CD4-positive, alpha-beta T cell treated with Interleukin-12 subunit alpha and Interleukin-12 subunit beta, for 1 hour (primary cell): Measurements from ENCODE around the gene TEDC1.

Source experiments
- DNase-seq: peaks from one replicate; pipeline ENCODE4 v3.0.0-alpha.2; 2020

Gene TEDC1

DNA sequence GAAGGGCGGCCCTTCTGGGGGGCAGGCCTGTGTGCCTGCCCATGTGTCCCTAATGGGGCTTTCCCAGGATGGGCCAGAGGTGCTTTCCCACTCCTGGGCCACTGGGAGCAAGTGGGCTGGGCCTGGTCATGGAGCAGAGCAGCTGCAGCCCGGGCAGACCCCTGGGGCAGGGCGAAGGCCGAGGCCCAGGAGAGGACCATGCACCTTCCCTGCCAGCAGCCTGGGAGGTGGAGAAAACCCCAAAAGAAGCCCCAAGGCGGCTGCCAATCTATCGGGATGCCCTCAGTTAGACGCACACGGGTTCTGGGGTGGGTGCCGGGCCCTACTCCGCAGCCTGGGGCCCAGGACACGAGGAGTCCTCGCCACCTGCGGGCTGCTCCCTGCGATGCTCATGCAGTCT is 32.5 kb upstream of the TEDC1 start:
- DNase-seq, result no peak

DNA sequence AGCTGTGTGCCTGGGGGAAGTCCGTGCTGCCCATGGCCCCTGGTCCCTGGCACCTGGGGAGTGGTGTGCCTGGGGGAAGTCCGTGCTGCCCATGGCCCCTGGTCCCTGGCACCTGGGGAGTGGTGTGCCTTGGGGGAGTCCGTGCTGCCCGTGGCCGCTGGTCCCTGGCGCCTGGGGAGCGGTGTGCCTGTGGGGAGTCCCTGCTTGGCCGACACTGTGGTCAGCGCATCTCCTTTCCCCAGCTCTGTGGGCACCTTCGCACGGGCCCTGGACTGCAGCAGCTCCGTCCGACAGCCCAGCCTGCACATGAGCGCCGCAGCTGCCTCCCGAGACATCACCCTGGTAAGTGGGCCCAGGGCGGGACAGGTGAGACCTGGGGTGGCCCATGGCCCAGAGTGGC is 30.9 kb upstream of the TEDC1 start:
- no peak for DNase-seq

DNA sequence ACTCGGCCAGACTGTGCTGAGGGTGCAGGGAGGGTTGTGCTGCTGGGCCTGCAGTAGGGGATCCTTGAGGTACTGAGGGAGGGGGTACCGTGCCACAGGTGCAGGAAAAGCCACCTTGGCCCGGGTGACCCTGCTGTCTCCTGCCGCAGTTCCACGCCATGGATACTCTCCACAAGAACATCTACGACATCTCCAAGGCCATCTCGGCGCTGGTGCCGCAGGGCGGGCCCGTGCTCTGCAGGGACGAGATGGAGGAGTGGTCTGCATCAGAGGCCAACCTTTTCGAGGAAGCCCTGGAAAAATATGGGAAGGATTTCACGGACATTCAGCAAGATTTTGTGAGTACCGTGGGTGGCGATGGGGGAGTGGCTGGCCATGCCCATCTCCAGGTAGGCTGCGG is 30.4 kb upstream of the TEDC1 start:
- no peak for DNase-seq

GRCh38 chr14:105461903-105462302 is 29.1 kb upstream of the TEDC1 start:
- DNase-seq, result no peak

- no peak for DNase-seq
Measured at GRCh38 chr14:105464501-105464900, 26.5 kb upstream of the TEDC1 start.

DNA sequence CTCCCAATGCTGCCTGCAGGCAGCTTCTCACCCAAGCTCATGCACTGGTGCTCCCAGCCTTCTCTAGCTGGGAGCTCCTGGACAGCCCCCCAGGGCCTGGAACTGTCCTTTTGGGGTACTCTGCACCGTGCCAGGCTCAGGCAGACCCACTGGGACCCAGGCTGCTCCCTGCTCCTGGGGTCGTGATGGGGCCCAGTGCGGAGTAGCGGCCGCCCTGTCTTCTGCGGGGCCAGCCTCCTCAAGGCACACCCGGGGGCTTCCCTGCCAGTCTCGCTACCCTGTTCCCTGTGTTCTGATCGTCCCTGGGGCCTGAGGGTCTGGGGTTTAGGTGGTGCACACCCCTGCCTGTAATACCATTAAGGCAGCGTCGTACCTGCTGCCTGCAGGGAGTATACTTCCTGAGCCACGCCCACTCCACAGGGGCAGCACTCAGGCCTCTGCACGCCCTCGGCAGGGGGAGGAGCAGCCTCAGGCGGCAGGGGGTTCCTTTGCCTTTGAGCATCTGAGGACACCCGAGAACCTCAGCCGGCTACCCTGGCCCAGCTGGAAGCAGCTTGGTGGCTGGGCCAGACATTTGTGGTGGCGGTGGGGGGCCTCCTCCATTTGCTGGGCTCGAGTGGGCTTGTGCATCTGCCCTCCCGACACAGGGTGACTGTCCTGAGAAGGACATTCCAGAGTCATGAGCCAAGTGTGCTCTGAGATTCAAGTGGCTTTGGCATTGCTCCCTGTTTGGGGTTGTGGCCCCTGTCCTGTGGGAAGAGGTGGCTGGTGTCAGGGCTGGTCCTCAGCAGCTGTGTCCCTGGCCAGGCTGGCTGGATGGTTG is 25.6 kb upstream of the TEDC1 start:
- no peak for DNase-seq

DNA sequence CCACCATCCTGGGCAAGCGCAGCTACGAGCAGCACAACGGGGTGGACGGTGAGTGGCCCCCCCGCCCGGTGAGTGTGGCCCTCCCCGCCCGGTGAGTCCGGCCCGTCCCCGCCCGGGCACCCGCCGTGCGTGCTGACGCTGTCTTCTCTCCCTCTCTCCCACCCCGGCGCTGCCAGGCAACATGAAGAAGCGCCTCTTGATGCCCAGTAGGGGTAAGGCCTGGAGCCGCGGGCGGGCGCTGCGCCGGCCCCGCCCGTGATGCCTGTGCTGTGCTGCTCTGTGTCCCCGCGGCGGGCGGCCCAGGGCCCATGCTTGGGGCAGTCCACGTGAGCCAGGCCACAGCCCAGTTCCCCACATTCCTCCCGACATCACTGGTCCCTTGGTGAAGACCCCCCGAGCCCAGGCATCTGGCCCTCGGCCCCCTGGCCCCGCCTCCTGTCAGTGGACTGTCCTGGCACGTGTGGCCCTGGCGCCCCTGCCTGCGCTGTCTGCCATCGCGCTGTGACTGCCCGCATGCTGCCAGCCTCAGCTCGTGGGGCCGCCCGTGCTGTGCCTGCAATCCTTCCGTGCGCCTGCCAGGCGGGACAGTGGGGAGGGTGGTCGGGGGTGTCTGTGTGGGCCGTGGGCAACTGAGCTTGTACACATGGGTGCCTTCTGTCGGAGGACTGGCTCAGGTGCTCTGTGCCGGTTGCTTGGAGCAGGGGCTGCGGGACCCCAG is 24.4 kb upstream of the TEDC1 start:
- no peak for DNase-seq

GRCh38 chr14:105467249-105467941 is 23.7 kb upstream of the TEDC1 start:
- DNase-seq, result no peak

- DNase-seq, result no peak
Measured at GRCh38 chr14:105467942-105468471, 23.0 kb upstream of the TEDC1 start.

- no peak for DNase-seq
Measured at GRCh38 chr14:105468621-105469241, 22.3 kb upstream of the TEDC1 start.

DNA sequence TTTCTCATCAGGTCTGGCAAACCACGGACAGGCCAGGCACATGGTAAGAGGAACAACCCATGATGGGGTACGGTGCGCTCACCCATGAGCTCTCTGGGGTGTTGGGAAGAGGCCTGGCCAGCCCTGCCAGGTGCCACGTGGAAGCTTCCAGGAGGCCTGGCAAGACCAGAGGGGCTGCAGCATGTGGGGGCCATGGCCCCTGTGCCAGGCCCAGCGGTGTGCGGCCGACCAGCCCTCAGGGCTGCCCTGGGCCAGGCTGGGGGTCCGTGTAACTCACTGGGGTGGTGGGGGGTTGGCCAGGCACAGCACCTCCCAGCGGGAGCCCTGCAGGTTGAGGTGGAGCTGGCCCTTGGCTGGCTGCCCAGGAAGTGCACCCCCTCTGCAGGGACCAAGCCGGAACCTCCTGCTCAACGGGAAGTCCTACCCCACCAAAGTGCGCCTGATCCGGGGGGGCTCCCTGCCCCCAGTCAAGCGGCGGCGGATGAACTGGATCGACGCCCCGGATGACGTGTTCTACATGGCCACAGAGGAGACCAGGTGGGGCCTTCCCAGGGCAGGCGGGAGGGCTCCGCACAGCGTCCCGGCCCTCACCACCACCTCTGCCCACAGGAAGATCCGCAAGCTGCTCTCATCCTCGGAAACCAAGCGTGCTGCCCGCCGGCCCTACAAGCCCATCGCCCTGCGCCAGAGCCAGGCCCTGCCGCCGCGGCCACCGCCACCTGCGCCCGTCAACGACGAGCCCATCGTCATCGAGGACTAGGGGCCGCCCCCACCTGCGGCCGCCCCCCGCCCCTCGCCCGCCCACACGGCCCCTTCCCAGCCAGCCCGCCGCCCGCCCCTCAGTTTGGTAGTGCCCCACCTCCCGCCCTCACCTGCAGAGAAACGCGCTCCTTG is 21.3 kb upstream of the TEDC1 start:
- DNase-seq, result no peak

DNA sequence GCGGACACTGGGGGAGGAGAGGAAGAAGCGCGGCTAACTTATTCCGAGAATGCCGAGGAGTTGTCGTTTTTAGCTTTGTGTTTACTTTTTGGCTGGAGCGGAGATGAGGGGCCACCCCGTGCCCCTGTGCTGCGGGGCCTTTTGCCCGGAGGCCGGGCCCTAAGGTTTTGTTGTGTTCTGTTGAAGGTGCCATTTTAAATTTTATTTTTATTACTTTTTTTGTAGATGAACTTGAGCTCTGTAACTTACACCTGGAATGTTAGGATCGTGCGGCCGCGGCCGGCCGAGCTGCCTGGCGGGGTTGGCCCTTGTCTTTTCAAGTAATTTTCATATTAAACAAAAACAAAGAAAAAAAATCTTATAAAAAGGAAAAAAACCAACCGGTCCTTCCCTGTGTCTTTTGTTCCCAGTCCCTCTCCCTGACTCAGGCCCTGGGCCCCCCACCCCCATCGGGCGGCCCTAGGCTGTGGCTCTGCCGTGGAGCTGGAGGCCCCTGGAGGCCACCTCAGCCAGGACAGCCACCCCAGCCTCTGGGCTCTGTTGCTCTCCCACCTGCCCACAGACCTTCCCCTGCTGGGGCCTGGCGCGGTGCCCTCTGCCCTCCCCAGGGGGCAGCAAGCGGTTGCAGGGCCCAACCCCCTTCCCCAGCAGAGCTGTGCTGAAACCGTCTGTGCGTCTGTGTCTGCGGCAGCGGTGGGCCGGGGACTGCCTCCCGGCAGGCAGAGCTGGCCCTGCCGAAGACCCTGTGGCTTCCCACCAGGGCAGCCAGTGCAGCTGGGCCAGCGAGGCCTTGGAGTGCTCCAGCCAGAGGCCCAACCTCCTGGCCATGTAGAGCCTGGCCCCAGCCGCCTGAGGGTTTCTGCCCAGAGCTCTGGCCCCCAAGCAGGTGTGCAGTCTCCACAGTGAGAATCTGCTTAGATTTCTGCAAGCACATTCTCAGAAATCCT is 20.4 kb upstream of the TEDC1 start:
- DNase-seq, result no peak

GRCh38 chr14:105471297-105471821 is 19.7 kb upstream of the TEDC1 start:
- no peak for DNase-seq

GRCh38 chr14:105471823-105472485 is 19.1 kb upstream of the TEDC1 start:
- no peak for DNase-seq

DNA sequence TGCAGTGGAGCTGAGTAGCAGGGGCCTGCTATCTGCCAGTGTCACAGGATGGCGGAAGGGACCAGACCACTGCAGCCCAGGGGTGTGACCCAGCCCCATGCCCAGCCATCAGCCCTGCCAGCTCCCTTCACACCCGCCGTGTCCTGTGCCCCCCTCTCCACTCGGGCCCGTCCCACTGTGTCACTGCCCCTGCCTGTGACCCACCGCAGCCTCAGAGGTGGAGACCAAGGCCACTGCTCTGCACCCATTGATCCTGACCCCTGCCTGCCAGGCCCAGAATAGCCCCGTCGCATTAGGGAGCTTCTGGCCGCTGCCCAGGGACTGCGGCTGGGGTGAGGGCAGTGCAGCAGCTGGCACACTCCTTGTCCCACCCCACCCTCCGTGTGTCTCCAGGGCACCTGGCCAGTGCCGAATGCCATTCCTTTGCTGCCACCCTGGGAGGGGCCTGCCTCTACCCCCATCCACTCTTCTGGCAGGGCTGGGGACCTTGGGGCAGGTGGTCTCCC is 18.5 kb upstream of the TEDC1 start:
- no peak for DNase-seq

DNA sequence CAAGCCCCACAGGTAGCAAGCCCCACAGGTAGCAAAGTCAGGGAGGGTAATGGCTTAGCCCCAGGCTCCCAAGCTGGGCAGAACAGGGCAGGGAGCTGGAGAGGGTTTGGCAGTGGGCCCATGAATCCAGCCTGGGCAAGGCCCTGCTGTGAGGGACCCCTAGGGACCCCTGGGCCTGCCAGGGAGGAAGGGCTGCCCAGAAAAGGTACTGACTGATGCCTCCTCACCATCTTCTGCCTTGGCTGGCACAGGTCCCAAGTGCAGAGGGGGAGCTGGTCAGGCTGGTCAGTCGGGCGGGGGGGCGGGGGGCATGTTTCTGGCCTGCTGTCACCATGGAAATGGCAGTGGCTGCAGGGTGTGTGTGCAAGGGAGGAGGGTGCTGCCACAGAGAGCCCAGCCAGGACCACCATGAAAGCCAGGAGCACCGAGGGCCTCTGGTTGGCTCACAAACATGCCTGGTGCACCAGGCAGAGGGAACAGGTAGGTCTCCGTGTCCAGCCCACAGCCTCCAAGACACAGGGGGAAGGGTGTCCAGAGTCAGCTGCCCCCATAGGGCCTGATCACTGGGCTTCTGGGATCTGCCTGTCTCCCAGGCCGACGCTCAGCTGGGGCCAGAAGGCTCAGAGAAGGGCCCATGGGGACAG is 17.9 kb upstream of the TEDC1 start:
- no peak for DNase-seq

DNA sequence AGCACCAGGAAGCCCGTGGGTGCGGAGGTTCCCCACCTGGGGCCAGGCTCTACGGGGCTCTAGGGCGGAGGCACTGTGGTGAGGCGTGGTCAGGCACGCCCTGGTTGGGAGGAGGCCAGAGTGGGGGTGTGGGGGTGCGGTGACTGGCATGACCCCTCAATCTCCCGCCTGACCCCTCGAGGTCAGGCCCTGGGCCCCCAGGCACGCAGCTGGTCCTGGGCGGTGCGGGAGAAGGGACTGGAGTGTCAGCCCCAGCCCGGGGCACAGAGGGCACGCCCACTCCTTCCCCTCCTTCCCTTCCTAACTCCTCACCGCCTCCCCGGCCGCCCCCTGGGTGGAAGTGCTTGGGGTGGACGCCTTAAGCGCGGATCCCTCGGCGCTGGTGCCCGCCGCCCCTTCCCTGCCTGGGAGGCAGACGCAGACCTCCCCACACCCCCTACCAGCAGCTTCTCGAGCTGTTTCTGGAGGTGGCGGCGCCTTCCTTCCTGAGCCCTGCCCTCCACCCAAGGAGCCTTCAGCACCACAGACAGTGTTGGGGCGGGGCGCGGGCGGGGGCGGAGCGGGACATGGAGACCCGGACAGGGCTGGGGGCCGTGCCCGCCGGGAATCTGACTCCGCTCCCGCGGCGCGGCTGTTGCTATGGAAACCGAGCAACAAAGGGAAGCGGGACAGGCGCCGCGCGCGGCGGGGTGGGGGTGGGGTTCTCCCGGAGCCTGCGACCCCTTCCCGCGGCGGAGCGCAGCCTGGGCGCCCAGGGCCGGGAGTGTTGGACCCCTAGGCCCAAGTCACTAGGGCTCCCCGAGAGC is 17.2 kb upstream of the TEDC1 start:
- DNase-seq, result peak; percentile 84
